IMR-90 (cell line): ENCODE measurements around the gene BTBD2. TPM values are rescaled to one million over a fixed set of nuclear protein-coding genes. Genes with fewer than 3 reads are reported as not detected.

Source experiments
- ATAC-seq: fragments of 200-7000 bp; cut with Tn5 transposase; 2 replicates; pipeline ENCODE4 v1.9.1; 2020; ENCODE audit warnings: low read depth, mild to moderate bottlenecking, moderate library complexity
- BruUV-seq: library from RNA; stranded (reverse); fragments of 400-500 nt; replicated peaks from 2 replicates; lab custom pipeline; 2021; lab: Mats Ljungman, UMichigan
- CTCF ChIA-PET: fragments of 300-600 bp; formaldehyde crosslinking; extraction: SDS; loops from one replicate; lab custom pipeline; 2021; ENCODE audit warnings: antibody characterized with exemption; lab: Yijun Ruan, JAX
- POLR2A ChIA-PET: fragments of 300-600 bp; sonication (Branson Sonifier 250); formaldehyde crosslinking; loops from one replicate; lab custom pipeline; 2022; ENCODE audit warnings: antibody characterized with exemption; ENCODE audit not compliant: unreplicated experiment; lab: Charles Lee
- DNase-seq: peaks from one replicate; pipeline ENCODE4 v3.0.0; 2013
- H2AFZ ChIP-seq: replicated peaks from 2 replicates; pipeline ENCODE3; 2013; ENCODE audit warnings: low read length, mild to moderate bottlenecking; ENCODE audit not compliant: poor library complexity
- H2AK5ac ChIP-seq: 2 replicates; pipeline ENCODE4 v1.6.1; 2013; ENCODE audit warnings: low read depth, low read length, inconsistent platforms
- H2AK9ac ChIP-seq: replicated peaks from 2 replicates; pipeline ENCODE3; 2013; ENCODE audit warnings: mild to moderate bottlenecking, low read depth, low read length, moderate library complexity; ENCODE audit not compliant: poor library complexity
- H2BK120ac ChIP-seq: 2 replicates; pipeline ENCODE4 v1.6.1; 2013; ENCODE audit warnings: low read depth, low read length, inconsistent platforms
- H2BK15ac ChIP-seq: 3 replicates; pipeline ENCODE4 v1.6.1; 2013; ENCODE audit warnings: low read depth, low read length, inconsistent platforms
- H2BK20ac ChIP-seq: 2 replicates; pipeline ENCODE4 v1.6.1; 2013; ENCODE audit warnings: low read depth, mild to moderate bottlenecking, inconsistent platforms, low read length, moderate library complexity
- H2BK5ac ChIP-seq: 2 replicates; pipeline ENCODE4 v1.6.1; 2013; ENCODE audit warnings: mild to moderate bottlenecking, low read depth, low read length, inconsistent platforms; ENCODE audit not compliant: poor library complexity, severe bottlenecking
- H3K14ac ChIP-seq: replicated peaks from 2 replicates; pipeline ENCODE4 v1.6.1; 2013; ENCODE audit warnings: low read depth, low read length, inconsistent platforms
- H3K18ac ChIP-seq: 2 replicates; pipeline ENCODE4 v1.6.1; 2013; ENCODE audit warnings: low read depth, low read length, control low read depth
- H3K23ac ChIP-seq: 2 replicates; pipeline ENCODE4 v1.6.1; 2013; ENCODE audit warnings: low read depth, low read length, inconsistent platforms
- H3K27ac ChIP-seq: 2 replicates; pipeline ENCODE4 v1.5.1; 2013; ENCODE audit warnings: mild to moderate bottlenecking, control low read depth, low read length; ENCODE audit not compliant: insufficient read depth
- H3K27me3 ChIP-seq: 2 replicates; pipeline ENCODE4 v1.6.1; 2013; ENCODE audit warnings: low read length; ENCODE audit not compliant: control insufficient read depth, insufficient read depth
- H3K36me3 ChIP-seq: 2 replicates; pipeline ENCODE4 v1.6.1; 2013; ENCODE audit warnings: low read length, mixed read lengths; ENCODE audit not compliant: control insufficient read depth, insufficient read depth
- H3K4ac ChIP-seq: 2 replicates; pipeline ENCODE4 v1.6.1; 2013; ENCODE audit warnings: low read depth, low read length, inconsistent platforms
- H3K4me1 ChIP-seq: 2 replicates; pipeline ENCODE4 v1.6.1; 2013; ENCODE audit warnings: low read length, mixed read lengths; ENCODE audit not compliant: control insufficient read depth, insufficient read depth
- H3K4me2 ChIP-seq: 2 replicates; pipeline ENCODE4 v1.6.1; 2013; ENCODE audit warnings: low read depth, mild to moderate bottlenecking, control low read depth, low read length, moderate library complexity
- H3K4me3 ChIP-seq: 2 replicates; pipeline ENCODE4 v1.5.1; 2013; ENCODE audit warnings: low read depth, mild to moderate bottlenecking, control low read depth, low read length, moderate library complexity; ENCODE audit not compliant: insufficient read depth
- H3K56ac ChIP-seq: 2 replicates; pipeline ENCODE4 v1.6.1; 2013; ENCODE audit warnings: low read length, inconsistent platforms; ENCODE audit not compliant: insufficient read depth; ENCODE audit errors: extremely low read depth
- H3K79me1 ChIP-seq, 2 experiments: 2 replicates each; pipeline ENCODE4 v1.6.1; 2013; ENCODE audit warnings: low read length in 2 of 2, inconsistent platforms in 1 of 2, low read depth in 1 of 2
- H3K9ac ChIP-seq: 2 replicates; pipeline ENCODE4 v1.6.1; 2013; ENCODE audit warnings: low read depth, low read length, control low read depth
- H3K9me1 ChIP-seq: 2 replicates; pipeline ENCODE4 v1.6.1; 2013; ENCODE audit warnings: low read length, inconsistent platforms; ENCODE audit not compliant: insufficient read depth
- H3K9me3 ChIP-seq: 2 replicates; pipeline ENCODE4 v1.6.1; 2013; ENCODE audit warnings: low read length; ENCODE audit not compliant: control insufficient read depth, insufficient read depth
- H4K20me1 ChIP-seq: 2 replicates; pipeline ENCODE4 v1.6.1; 2013; ENCODE audit warnings: low read length, inconsistent platforms; ENCODE audit not compliant: insufficient read depth
- H4K5ac ChIP-seq: 2 replicates; pipeline ENCODE4 v1.6.1; 2013; ENCODE audit warnings: mild to moderate bottlenecking, low read depth, low read length, control low read depth
- H4K8ac ChIP-seq, 2 experiments: 2 replicates each; pipeline ENCODE4 v1.6.1; 2013; ENCODE audit warnings: low read depth in 2 of 2, low read length in 2 of 2, control low read depth in 1 of 2, inconsistent platforms in 1 of 2
- H4K91ac ChIP-seq: 2 replicates; pipeline ENCODE4 v1.6.1; 2013; ENCODE audit warnings: low read depth, low read length, inconsistent platforms; ENCODE audit not compliant: insufficient read depth
- MAFK ChIP-seq: IDR thresholded peaks from 2 replicates; pipeline ENCODE4 v1.6.1; 2012; ENCODE audit warnings: low read depth, low read length, improper control_type of control experiment
- WGBS, 2 experiments: methylation state at CpG; one replicate each; pipeline versions ENCODE4 v1.1.5 to v1.1.7; 2013; ENCODE audit warnings: missing lambda C conversion rate in 2 of 2; ENCODE audit not compliant: insufficient read length in 1 of 2; ENCODE audit errors: extremely low coverage in 2 of 2; 5-methylcytosine and 5-hydroxymethylcytosine counted together
- dilution Hi-C: fragments of 300-500 bp; cut with HindIII; formaldehyde crosslinking; loops from one replicate; pipeline ENCODE4 v1.14.3; 2018; ENCODE audit warnings: low sequenced_read_pairs; ENCODE audit not compliant: unreplicated experiment
- in situ Hi-C: fragments of 300-500 bp; cut with MboI; formaldehyde crosslinking; loops from 3 replicates; pipeline ENCODE4 v1.14.3; 2019; ENCODE audit warnings: low sequenced_read_pairs, inconsistent platforms, mixed read lengths
- intact Hi-C: fragments of 100-400 bp; cut with micrococcal nuclease; formaldehyde crosslinking; loops from 2 replicates; pipeline ENCODE4 v1.10.0; 2022
- polyA plus RNA-seq, 3 experiments: library from polyadenylated mRNA; depleted of rRNA; stranded (reverse); fragments of >200 nt; gene quantifications; 2 replicates each; pipeline ENCODE4 v1.2.3, GENCODE V29; 2012; ENCODE audit warnings: low replicate concordance in 1 of 3
- total RNA-seq: library from RNA; depleted of rRNA; stranded (reverse); fragments of >200 nt; gene quantifications from 2 replicates; pipeline ENCODE4 v1.2.3, GENCODE V29; 2012

Gene BTBD2
- total and polyA plus RNA-seq, 2 of the 4 experiments (the other 2 are of a cell fraction): 24.4 to 65.7 TPM

GRCh38 chr19:1936916-1937610, 78.5 kb downstream of the BTBD2 start:
- H2BK5ac ChIP-seq: no peak overlapping the region
- in situ Hi-C loops (no loop called here), intact Hi-C loops (no loop called here), dilution Hi-C loops (no loop called here)
- DNase-seq (no peak), ATAC-seq (no peak)
- no peak overlapping the region for H3K27ac ChIP-seq
- H2AK5ac ChIP-seq: no peak overlapping the region
- no peak overlapping the region for H3K4me2 ChIP-seq
- H3K9me1 ChIP-seq: peaks cover 5% of the 10 kb centered on the region; the same call in 1 of the 2 replicates
- WGBS, 2 experiments: 83% methylated on average over 13 of the region's 24 CpGs; no CpG with 5 or more reads in 1 of the 2 experiments
- H4K91ac ChIP-seq: no peak overlapping the region
- H3K56ac ChIP-seq: no peak overlapping the region
- peaks cover 2% of the 10 kb centered on the region; the same call in 1 of the 2 replicates for H3K4me1 ChIP-seq
- no peak overlapping the region for H3K4me3 ChIP-seq
- H4K5ac ChIP-seq: no peak overlapping the region
- H3K36me3 ChIP-seq: no peaks in the 10 kb centered on the region
- H4K8ac ChIP-seq: no peak overlapping the region
- H3K79me1 ChIP-seq: peaks cover 5 to 18% of the 10 kb centered on the region in 2 experiments; a peak in 2 of 4 replicates
- no peak overlapping the region for H2BK20ac ChIP-seq
- H3K27me3 ChIP-seq: no peaks in the 10 kb centered on the region
- H3K18ac ChIP-seq: no peak overlapping the region
- H2AFZ ChIP-seq: no peak overlapping the region
- H2AK9ac ChIP-seq: no peak overlapping the region
- H2BK120ac ChIP-seq: no peak overlapping the region
- no peak overlapping the region for H3K14ac ChIP-seq
- H4K20me1 ChIP-seq: peaks cover 2% of the 10 kb centered on the region
- no peak overlapping the region for H3K4ac ChIP-seq
- ChIA-PET POLR2A (no interaction called here), CTCF (no interaction called here)
- TF ChIP-seq MAFK: no peak
- H3K9ac ChIP-seq: no peak overlapping the region
- H2BK15ac ChIP-seq: no peak overlapping the region
- H3K9me3 ChIP-seq: no peaks in the 10 kb centered on the region; the same call in 1 of the 2 replicates
- BruUV-seq: no TSS peak
- H3K23ac ChIP-seq: no peak overlapping the region
